GM12872 (cell line): ENCODE results near the gene UQCRFS1.

ENCODE experiments used
- TF ChIP-seq, protein P1 (sequence below): IDR thresholded peaks from 3 replicates; pipeline ENCODE4 v1.5.1; 2011; ENCODE audit warnings: low read depth, mild to moderate bottlenecking, low read length, moderate library complexity; ENCODE audit not compliant: insufficient read depth

UQCRFS1 gene

GRCh38 chr19:29212648-29213573 is at the start of gene UQCRFS1:
UQCRFS1 (minus strand) TSS chr19:29213151; CDS start chr19:29213118, 33 bp downstream.
- TF ChIP-seq, protein P1, sequence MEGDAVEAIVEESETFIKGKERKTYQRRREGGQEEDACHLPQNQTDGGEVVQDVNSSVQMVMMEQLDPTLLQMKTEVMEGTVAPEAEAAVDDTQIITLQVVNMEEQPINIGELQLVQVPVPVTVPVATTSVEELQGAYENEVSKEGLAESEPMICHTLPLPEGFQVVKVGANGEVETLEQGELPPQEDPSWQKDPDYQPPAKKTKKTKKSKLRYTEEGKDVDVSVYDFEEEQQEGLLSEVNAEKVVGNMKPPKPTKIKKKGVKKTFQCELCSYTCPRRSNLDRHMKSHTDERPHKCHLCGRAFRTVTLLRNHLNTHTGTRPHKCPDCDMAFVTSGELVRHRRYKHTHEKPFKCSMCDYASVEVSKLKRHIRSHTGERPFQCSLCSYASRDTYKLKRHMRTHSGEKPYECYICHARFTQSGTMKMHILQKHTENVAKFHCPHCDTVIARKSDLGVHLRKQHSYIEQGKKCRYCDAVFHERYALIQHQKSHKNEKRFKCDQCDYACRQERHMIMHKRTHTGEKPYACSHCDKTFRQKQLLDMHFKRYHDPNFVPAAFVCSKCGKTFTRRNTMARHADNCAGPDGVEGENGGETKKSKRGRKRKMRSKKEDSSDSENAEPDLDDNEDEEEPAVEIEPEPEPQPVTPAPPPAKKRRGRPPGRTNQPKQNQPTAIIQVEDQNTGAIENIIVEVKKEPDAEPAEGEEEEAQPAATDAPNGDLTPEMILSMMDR, result no peak

DNA sequence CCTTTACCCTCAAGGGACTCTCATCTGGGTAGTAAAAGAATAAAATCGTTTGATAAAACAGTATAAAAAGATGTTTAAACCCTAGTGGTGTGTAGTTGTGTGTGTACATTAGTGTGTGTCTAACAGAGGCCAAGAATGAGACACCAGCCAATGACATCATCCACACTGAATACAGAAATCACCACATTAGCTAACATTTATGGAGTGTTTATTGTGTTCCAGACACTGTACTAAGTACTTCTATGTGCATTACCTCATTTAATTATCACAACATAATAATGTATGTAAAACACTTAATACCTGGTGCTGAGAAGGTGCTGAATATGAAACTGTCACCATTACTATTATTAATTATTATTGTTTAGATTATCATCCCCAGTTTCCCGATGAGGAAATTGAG is 49.1 kb upstream of the UQCRFS1 start:
- TF ChIP-seq, protein P1, result no peak

GRCh38 chr19:29260477-29261317 is 47.7 kb upstream of the UQCRFS1 start:
- TF ChIP-seq, protein P1, result peak; percentile 46; the same call in 1 of the 3 replicates

GRCh38 chr19:29259867-29260281 is 46.9 kb upstream of the UQCRFS1 start:
- TF ChIP-seq, protein P1, result no peak

GRCh38 chr19:29259153-29259552 is 46.2 kb upstream of the UQCRFS1 start:
- TF ChIP-seq, protein P1, result peak; percentile 42; the same call in 2 of the 3 replicates

DNA sequence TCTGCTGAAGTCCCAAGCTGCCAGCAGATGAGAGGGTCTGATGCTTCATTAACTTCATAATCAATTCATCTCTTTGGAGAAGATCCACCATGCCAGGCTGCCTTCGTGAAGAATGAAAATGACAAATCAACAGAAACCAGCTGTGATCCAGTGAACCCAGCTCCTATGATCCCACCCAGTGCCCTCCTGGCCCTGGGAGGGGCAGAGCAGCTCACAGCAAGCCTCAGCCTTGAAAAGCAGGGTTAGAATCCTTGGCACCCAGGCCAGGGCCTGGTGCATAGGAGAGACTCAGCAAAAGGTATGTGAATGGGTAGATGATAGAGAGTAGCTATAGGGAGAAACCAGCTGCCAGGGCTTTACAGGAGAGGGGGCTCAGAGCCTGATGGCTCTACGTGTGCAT is 43.6 kb upstream of the UQCRFS1 start:
- TF ChIP-seq, protein P1, result no peak

DNA sequence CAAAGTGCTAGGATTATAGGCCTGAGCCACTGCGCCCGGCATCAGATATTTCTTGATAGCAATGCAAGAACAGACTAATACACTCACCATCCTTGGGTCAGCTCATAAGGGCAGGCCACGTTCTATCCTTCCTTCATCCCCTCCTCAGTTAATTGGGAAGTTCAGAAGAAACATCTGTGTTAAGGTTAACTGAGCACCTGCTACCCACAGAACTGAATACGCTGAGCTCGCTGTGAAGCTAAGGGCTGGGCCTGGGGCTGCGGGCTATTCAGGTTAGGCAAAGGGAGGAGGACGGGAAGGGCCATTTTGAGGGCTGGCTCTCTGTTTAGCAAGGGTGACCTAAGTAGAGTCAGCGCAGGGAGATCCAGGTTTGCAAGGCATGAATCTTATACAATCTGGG is 43.0 kb upstream of the UQCRFS1 start:
- TF ChIP-seq, protein P1, result no peak
